LNCaP clone FGC (cell line): ENCODE results near the gene SLC9C2.
"Not testable (repeated sequence)": the region's sequence is repeated elsewhere in the genome, so short reads cannot be mapped to it uniquely, and the experiment has no call there.

ENCODE experiments used
- DNase-seq: peaks from one replicate; pipeline ENCODE4 v3.0.0-alpha.2; 2011; ENCODE audit warnings: low read depth
- H3K4me3 ChIP-seq: 2 replicates; pipeline ENCODE4 v1.5.1; 2011; ENCODE audit warnings: mild to moderate bottlenecking, low read depth, low read length, control low read depth
- CTCF ChIP-seq: IDR thresholded peaks from 2 replicates; pipeline ENCODE4 v1.5.1; 2012; ENCODE audit warnings: mild to moderate bottlenecking; ENCODE audit not compliant: control insufficient read depth, insufficient read depth; ENCODE audit errors: extremely low read depth

The SLC9C2 gene

GRCh38 chr1:173572201-173572873 is 30.5 kb downstream of the SLC9C2 start:
- no peak for TF ChIP-seq CTCF
- H3K4me3 ChIP-seq: no peak overlapping the region

GRCh38 chr1:173570370-173571007 is 32.4 kb downstream of the SLC9C2 start:
- no peak for DNase-seq
- no peak for TF ChIP-seq CTCF
- no peak overlapping the region for H3K4me3 ChIP-seq

More at GRCh38 chr1:173572201-173572873, 30.5 kb downstream of the SLC9C2 start:
- no peak for DNase-seq

- no peak for DNase-seq
- no peak overlapping the region for H3K4me3 ChIP-seq
- TF ChIP-seq CTCF: no peak
Observed at GRCh38 chr1:173568483-173568882, 34.4 kb downstream of the SLC9C2 start.

- H3K4me3 ChIP-seq, DNase-seq: not testable (repeated sequence)
Observed at GRCh38 chr1:173563846-173564245, 39.0 kb downstream of the SLC9C2 start.

GRCh38 chr1:173562813-173563212 is 40.1 kb downstream of the SLC9C2 start:
- DNase-seq: no peak
- H3K4me3 ChIP-seq: no peak overlapping the region

GRCh38 chr1:173561263-173561662 is 41.6 kb downstream of the SLC9C2 start:
- no peak for TF ChIP-seq CTCF
- no peak for DNase-seq
- H3K4me3 ChIP-seq: no peak overlapping the region

More at GRCh38 chr1:173562813-173563212, 40.1 kb downstream of the SLC9C2 start:
- no peak for TF ChIP-seq CTCF

DNA sequence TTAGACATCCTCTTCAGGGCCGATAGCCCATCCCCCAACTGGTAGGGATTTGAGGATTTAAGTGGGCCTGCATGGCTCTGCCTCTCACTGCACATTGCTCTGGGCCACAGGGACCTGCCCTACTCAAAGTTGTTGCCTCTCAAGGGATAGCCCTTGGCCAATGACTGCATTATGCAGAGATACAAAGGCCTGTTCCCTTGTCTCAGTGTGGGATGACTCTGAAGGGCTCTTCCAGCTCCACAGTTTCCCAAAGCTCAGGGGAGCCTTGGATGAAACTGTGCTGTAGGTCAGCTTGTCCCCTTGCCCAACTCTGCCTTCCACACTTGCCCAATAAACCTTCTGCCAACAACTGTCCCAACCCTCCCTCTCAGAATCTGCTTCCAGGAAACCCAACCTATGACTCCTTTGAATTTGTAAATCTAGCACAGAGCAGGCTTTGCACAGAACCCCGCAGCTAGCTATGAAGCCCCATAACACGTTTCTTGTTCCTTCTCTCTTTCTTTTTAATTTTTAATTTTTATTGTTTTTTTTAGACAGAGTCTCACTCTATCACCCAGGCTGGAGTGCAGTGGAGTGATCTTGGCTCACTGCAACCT is 42.5 kb downstream of the SLC9C2 start:
- no peak for DNase-seq
- H3K4me3 ChIP-seq: no peak overlapping the region
- no peak for TF ChIP-seq CTCF
